Mesenteric fat pad (tissue), 1 donor: Measurements from ENCODE around the gene NDUFAF8. TPM values are rescaled to one million over a fixed set of nuclear protein-coding genes. Genes with fewer than 3 reads are reported as not detected.

Experiments
- DNase-seq: peaks from one replicate; pipeline ENCODE4 v3.0.0-alpha.2; 2020; ENCODE audit warnings: low spot score
- total RNA-seq: library from RNA; stranded (reverse); fragmentation: NEBNext Ultra II Directional; extraction: Animal tissue kit (Norgen Biotek cat#: 25700); gene quantifications from one replicate; pipeline ENCODE4 v1.2.1, GENCODE V29; 2021
- donor health status: DM: yes; HTN: yes; CAD: no.

The NDUFAF8 gene
- total RNA-seq, 1 donor from 2014 or later: 46.2 TPM

- DNase-seq: no peak
These were observed 38.2 kb upstream of the NDUFAF8 start for GRCh38 chr17:81200695-81201580.

GRCh38 chr17:81202318-81202717 is 36.8 kb upstream of the NDUFAF8 start:
- DNase-seq: no peak

GRCh38 chr17:81203136-81203535 is 36.0 kb upstream of the NDUFAF8 start:
- no peak for DNase-seq

- DNase-seq: no peak
These were observed 34.5 kb upstream of the NDUFAF8 start for GRCh38 chr17:81204578-81204977.

GRCh38 chr17:81206166-81206565 is 33.0 kb upstream of the NDUFAF8 start:
- DNase-seq: no peak

GRCh38 chr17:81206657-81207056 is 32.5 kb upstream of the NDUFAF8 start:
- no peak for DNase-seq

- no peak for DNase-seq
These were observed 31.2 kb upstream of the NDUFAF8 start for GRCh38 chr17:81207610-81208581.

GRCh38 chr17:81208651-81209050 is 30.5 kb upstream of the NDUFAF8 start:
- DNase-seq: no peak

- no peak for DNase-seq
These were observed 30.0 kb upstream of the NDUFAF8 start for GRCh38 chr17:81209141-81209540.

GRCh38 chr17:81210466-81210865 is 28.7 kb upstream of the NDUFAF8 start:
- no peak for DNase-seq

GRCh38 chr17:81210868-81211267 is 28.2 kb upstream of the NDUFAF8 start:
- no peak for DNase-seq

GRCh38 chr17:81212365-81212764 is 26.8 kb upstream of the NDUFAF8 start:
- no peak for DNase-seq

GRCh38 chr17:81213978-81214377 is 25.1 kb upstream of the NDUFAF8 start:
- no peak for DNase-seq

- DNase-seq: no peak
These were observed 21.6 kb upstream of the NDUFAF8 start for GRCh38 chr17:81217491-81217890.

- no peak for DNase-seq
These were observed 20.7 kb upstream of the NDUFAF8 start for GRCh38 chr17:81218459-81218858.

GRCh38 chr17:81218991-81219390 is 20.1 kb upstream of the NDUFAF8 start:
- DNase-seq: no peak

GRCh38 chr17:81219476-81220180 is 19.5 kb upstream of the NDUFAF8 start:
- DNase-seq: no peak

GRCh38 chr17:81221371-81221841 is 17.7 kb upstream of the NDUFAF8 start:
- no peak for DNase-seq

- no peak for DNase-seq
These were observed 17.1 kb upstream of the NDUFAF8 start for GRCh38 chr17:81221842-81222619.

GRCh38 chr17:81222620-81222905 is 16.6 kb upstream of the NDUFAF8 start:
- no peak for DNase-seq
